Vagina (tissue), 2 donors: ENCODE results near the gene C1GALT1C1L.

ENCODE experiments used
- POLR2A ChIP-seq, 2 donors: fragments of 450-650 bp; IDR thresholded peaks; one replicate each; pipeline ENCODE4 v1.6.1; 2017; ENCODE audit warnings: antibody characterized with exemption in 2 of 2, mild to moderate bottlenecking in 2 of 2, moderate library complexity in 2 of 2
- TF ChIP-seq, protein P1 (sequence below), 3 experiments: fragments of 450-650 bp in 2 of 3; fragments of 200-600 bp in 1 of 3; sonication (generic) in 1 of 3; IDR thresholded peaks; one replicate each; pipeline ENCODE4 v1.5.1; 2017 to 2019; ENCODE audit warnings: antibody characterized with exemption in 3 of 3, mild to moderate bottlenecking in 2 of 3, moderate library complexity in 2 of 3

GRCh38 chr2:43710866-43711265 lies 34.6 kb upstream of the C1GALT1C1L start:
- TF ChIP-seq, protein P1, sequence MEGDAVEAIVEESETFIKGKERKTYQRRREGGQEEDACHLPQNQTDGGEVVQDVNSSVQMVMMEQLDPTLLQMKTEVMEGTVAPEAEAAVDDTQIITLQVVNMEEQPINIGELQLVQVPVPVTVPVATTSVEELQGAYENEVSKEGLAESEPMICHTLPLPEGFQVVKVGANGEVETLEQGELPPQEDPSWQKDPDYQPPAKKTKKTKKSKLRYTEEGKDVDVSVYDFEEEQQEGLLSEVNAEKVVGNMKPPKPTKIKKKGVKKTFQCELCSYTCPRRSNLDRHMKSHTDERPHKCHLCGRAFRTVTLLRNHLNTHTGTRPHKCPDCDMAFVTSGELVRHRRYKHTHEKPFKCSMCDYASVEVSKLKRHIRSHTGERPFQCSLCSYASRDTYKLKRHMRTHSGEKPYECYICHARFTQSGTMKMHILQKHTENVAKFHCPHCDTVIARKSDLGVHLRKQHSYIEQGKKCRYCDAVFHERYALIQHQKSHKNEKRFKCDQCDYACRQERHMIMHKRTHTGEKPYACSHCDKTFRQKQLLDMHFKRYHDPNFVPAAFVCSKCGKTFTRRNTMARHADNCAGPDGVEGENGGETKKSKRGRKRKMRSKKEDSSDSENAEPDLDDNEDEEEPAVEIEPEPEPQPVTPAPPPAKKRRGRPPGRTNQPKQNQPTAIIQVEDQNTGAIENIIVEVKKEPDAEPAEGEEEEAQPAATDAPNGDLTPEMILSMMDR (IDR thresholded peaks at IDR 0.05) = no peak
- no peak for TF ChIP-seq POLR2A (IDR thresholded peaks at IDR 0.05)
